Left forelimb (tissue), 1 donor: ENCODE data around the gene CEBPZOS.
A peak's percentile ranks its signal among the peaks of the same experiment; 100 is the strongest.

Experiments
- DNase-seq: peaks from one replicate; pipeline ENCODE4 v3.0.0-alpha.2; 2018; ENCODE audit warnings: low spot score

Gene CEBPZOS

DNA sequence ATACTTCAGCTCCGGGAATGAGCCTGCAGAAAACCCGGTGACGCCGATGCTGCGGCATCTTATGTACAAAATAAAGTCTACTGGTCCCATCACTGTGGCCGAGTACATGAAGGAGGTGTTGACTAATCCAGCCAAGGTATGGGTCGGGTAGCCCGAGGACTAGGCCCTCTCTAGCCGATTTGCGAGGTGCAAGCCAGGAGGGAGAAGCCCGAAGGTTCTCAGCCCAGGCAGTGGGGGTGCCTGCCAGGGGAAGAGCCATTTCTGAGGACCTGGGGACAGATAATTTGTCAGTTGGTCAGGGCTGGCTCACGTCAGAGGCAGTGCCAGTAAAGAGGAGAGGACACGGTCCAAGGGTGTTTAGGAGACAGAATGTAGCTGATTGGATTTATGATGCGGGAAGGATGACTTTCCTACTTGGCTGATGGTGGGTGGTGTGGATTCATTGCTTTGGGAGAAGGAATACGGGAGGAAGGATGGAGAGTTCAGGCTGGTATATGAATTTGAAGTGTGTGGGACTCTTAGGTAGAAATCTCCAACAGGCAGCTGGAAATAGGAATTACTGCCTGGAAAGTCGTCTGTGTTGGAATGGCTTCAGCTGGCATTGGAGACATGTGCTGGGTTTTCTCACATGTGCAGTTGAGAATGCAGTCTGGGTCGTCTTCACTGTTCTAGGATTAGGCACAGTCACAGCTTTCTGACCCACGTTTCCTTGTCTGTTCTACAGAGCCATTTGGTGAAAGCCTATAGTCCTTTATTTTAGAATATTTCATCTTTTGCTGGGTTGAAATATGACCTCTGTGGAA, 36.0 kb downstream of the CEBPZOS start:
- DNase-seq = peak; percentile 68

GRCh38 chr2:37243435-37243834, 47.1 kb downstream of the CEBPZOS start:
- no peak for DNase-seq

DNA sequence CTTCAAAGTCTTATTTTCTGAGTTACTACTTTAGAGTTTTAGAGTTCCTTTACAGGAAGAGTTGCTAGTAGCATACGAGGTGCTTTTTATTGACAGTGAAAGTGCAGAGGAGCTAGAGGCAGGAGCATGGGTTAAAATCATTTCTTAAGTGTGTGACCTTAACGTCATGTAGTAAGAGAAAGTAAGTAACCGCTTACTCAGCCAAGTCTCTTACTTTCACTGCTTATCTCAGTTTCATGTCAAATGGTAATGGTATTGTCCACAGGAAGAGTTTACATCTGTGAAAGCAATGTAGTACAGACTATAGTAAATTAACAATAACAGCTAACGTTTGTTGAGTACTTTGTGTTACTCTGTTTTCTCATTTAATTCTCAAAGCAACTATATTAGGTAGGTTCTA, 47.7 kb downstream of the CEBPZOS start:
- no peak for DNase-seq

GRCh38 chr2:37244755-37245154, 48.5 kb downstream of the CEBPZOS start:
- no peak for DNase-seq

DNA sequence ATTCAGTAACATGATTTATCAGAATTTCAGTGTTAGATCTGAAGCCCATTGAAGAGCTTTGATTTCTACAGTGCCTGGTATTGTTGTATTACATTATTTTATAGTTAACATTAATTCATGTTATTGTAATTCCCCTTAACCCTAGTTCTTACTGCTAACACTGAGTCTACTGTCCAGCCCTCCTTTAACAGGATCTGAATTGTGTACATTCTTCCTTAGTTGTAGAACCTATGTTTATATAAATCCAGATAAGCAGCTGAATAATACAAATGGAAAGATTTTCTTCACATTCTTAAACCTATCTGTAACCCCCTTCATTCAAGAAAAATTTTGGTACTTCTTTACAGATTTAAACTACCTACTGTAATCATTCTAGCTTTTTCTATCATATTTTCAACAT, 49.9 kb downstream of the CEBPZOS start:
- no peak for DNase-seq

DNA sequence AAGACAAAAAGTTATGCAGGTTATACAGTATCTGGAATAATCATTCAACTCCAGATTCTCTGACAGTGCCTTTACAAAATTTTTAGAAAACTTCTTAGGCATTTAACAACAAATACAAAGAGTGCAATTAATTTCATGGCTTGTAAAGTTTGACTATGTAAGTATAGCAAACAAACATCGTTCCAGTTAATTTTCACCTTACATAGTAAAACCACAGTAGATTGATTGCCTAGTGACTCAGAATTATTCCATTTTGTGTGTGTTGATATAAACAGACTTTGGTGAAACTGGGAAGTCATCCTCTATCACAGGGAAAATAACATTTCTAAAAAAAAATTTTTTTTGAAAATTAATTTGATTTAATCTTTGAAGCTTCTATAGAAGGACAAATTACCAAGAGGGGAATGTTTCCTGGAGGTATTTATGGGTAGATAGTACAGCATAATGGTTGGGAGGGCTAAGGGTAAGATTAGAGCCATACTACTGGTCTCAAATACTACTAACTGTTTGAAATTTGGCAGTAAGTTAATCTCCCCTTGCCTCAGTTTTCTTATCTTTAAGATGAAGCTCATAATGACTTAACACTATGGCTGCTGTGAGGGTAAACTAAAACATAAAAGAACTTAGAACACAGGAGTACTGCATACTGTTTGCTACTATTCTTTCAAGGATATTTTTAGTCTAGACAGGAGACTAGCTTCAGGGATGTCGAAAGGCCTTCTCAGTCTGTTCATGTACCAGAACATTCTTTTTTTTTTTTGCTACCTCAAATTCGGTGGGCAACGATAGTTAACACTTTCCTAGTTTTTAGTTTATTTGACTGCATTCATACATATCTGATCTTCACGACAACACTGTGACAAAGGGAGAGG, 54.8 kb downstream of the CEBPZOS start:
- DNase-seq = no peak
